GM12878 (cell line): Measurements from ENCODE around the gene AGXT. TPM values are rescaled to one million over a fixed set of nuclear protein-coding genes. Genes with fewer than 3 reads are reported as not detected.

ENCODE experiments used
- ATAC-seq: fragments of 200-7000 bp; cut with Tn5 transposase; 3 replicates; pipeline ENCODE4 v1.9.1; 2020; ENCODE audit warnings: mild to moderate bottlenecking, moderate library complexity
- BruUV-seq: library from RNA; stranded (reverse); fragments of 400-500 nt; replicated peaks from 2 replicates; lab custom pipeline; 2021; lab: Mats Ljungman, UMichigan
- CTCF ChIA-PET: fragments of 300-600 bp; sonication (Branson Sonifier 250); formaldehyde crosslinking; extraction: SDS; loops from one replicate; lab custom pipeline; 2021; ENCODE audit warnings: inconsistent platforms; lab: Yijun Ruan, JAX
- POLR2A ChIA-PET: fragments of 350-600 bp; formaldehyde crosslinking; extraction: SDS; loops from one replicate; lab custom pipeline; 2021; ENCODE audit warnings: inconsistent platforms; lab: Charles Lee
- RAD21 ChIA-PET: fragments of 300-600 bp; sonication (Branson Sonifier 250); formaldehyde crosslinking; loops from one replicate; lab custom pipeline; 2023; ENCODE audit warnings: antibody characterized with exemption; ENCODE audit not compliant: unreplicated experiment; lab: Charles Lee
- SMC1A ChIA-PET: fragments of 300-600 bp; sonication (Branson Sonifier 250); formaldehyde crosslinking; loops from one replicate; lab custom pipeline; 2023; ENCODE audit not compliant: unreplicated experiment, uncharacterized antibody; lab: Charles Lee
- DNase-seq: peaks from one replicate; pipeline ENCODE4 v3.0.0-alpha.2; 2011; ENCODE audit warnings: low read depth, low spot score
- FAIRE-seq: peaks from 3 replicates; lab custom pipeline; 2011; peaks lifted over from hg19 to GRCh38; lab: Jason Lieb, UNC
- H2AFZ ChIP-seq: 2 replicates; pipeline ENCODE4 v1.6.0; 2011; ENCODE audit warnings: low read depth, low read length, control low read depth; ENCODE audit not compliant: control insufficient read depth
- H3K27ac ChIP-seq: 2 replicates; pipeline ENCODE4 v1.5.1; 2011; ENCODE audit warnings: control low read depth; ENCODE audit not compliant: control insufficient read depth, insufficient read depth
- H3K27me3 ChIP-seq, 2 experiments: replicated peaks in 1 of 2; 2 replicates each; pipeline versions ENCODE4 v1.6.0 to v1.6.1; 2011; ENCODE audit warnings: low read length in 1 of 2; ENCODE audit not compliant: control insufficient read depth in 2 of 2, insufficient read depth in 2 of 2
- H3K36me3 ChIP-seq, 2 experiments: 2 replicates each; pipeline ENCODE4 v1.5.1; 2011; ENCODE audit warnings: low read length in 1 of 2; ENCODE audit not compliant: control insufficient read depth in 2 of 2, insufficient read depth in 2 of 2
- H3K4me1 ChIP-seq: 2 replicates; pipeline ENCODE4 v1.6.1; 2011; ENCODE audit warnings: mild to moderate bottlenecking, low read length, moderate library complexity, mixed read lengths; ENCODE audit not compliant: control insufficient read depth, insufficient read depth
- H3K4me2 ChIP-seq: 2 replicates; pipeline ENCODE4 v1.6.0; 2011; ENCODE audit warnings: control low read depth; ENCODE audit not compliant: control insufficient read depth, insufficient read depth
- H3K4me3 ChIP-seq: fragments of 200-600 bp; sonication (generic); 2 replicates; pipeline ENCODE4 v1.5.1; 2016
- H3K79me2 ChIP-seq: 2 replicates; pipeline ENCODE4 v1.6.0; 2011; ENCODE audit warnings: low read length; ENCODE audit not compliant: control insufficient read depth, insufficient read depth
- H3K9ac ChIP-seq: 2 replicates; pipeline ENCODE4 v1.8.0; 2011; ENCODE audit warnings: low read length, control low read depth, mixed read lengths; ENCODE audit not compliant: control insufficient read depth, insufficient read depth
- H3K9me3 ChIP-seq: replicated peaks from 3 replicates; pipeline ENCODE4 v1.5.1; 2011; ENCODE audit warnings: mild to moderate bottlenecking, low read length; ENCODE audit not compliant: control insufficient read depth, insufficient read depth
- H4K20me1 ChIP-seq: 2 replicates; pipeline ENCODE4 v1.6.0; 2011; ENCODE audit not compliant: control insufficient read depth, insufficient read depth
- ETV6 ChIP-seq, 2 experiments: fragments of 450-650 bp in 1 of 2; IDR thresholded peaks in 1 of 2; conservative IDR thresholded peaks in 1 of 2; 2 replicates each; pipeline ENCODE4 v1.6.1; 2014; ENCODE audit warnings: antibody characterized with exemption in 1 of 2, borderline replicate concordance in 1 of 2, low read depth in 1 of 2, mild to moderate bottlenecking in 1 of 2, moderate library complexity in 1 of 2
- FOXM1 ChIP-seq: IDR thresholded peaks from 2 replicates; pipeline ENCODE4 v1.6.1; 2012; ENCODE audit warnings: low read depth, mild to moderate bottlenecking, inconsistent platforms, low read length, moderate library complexity
- IKZF1 ChIP-seq: fragments of 450-650 bp; conservative IDR thresholded peaks from 2 replicates; pipeline ENCODE4 v1.6.1; 2017; ENCODE audit warnings: antibody characterized with exemption, mild to moderate bottlenecking
- NBN ChIP-seq: fragments of 450-650 bp; IDR thresholded peaks from 2 replicates; pipeline ENCODE4 v1.6.1; 2016
- RCOR1 ChIP-seq: conservative IDR thresholded peaks from 2 replicates; pipeline ENCODE4 v1.6.1; 2012; ENCODE audit warnings: low read depth, low read length, improper control_type of control experiment
- SIN3A ChIP-seq: IDR thresholded peaks from 2 replicates; pipeline ENCODE4 v1.6.1; 2012; ENCODE audit warnings: low read depth, low read length, improper control_type of control experiment
- TAF1 ChIP-seq: IDR thresholded peaks from 2 replicates; pipeline ENCODE4 v1.6.1; 2011; ENCODE audit warnings: mild to moderate bottlenecking, low read depth, low read length, borderline replicate concordance
- TCF12 ChIP-seq: IDR thresholded peaks from 2 replicates; pipeline ENCODE4 v1.6.1; 2011; ENCODE audit warnings: low read depth, mild to moderate bottlenecking, low read length
- TCF3 ChIP-seq: IDR thresholded peaks from 2 replicates; pipeline ENCODE4 v1.6.1; 2012; ENCODE audit warnings: low read depth, mild to moderate bottlenecking, low read length, borderline replicate concordance; ENCODE audit not compliant: insufficient read depth
- ZBED1 ChIP-seq: IDR thresholded peaks from 2 replicates; pipeline ENCODE4 v1.6.1; 2016; ENCODE audit warnings: borderline replicate concordance
- ZNF217 ChIP-seq: fragments of 450-650 bp; IDR thresholded peaks from 2 replicates; pipeline ENCODE4 v1.6.1; 2017; ENCODE audit warnings: antibody characterized with exemption, mild to moderate bottlenecking
- WGBS: methylation state at CpG from one replicate; pipeline ENCODE4 v1.1.6; 2016; ENCODE audit warnings: low lambda C conversion rate; ENCODE audit not compliant: insufficient replicate concordance, insufficient coverage; ENCODE audit errors: missing lambda C conversion rate; 5-methylcytosine and 5-hydroxymethylcytosine counted together
- in situ Hi-C: fragments of 300-500 bp; cut with MboI; formaldehyde crosslinking; loops from 9 replicates; pipeline ENCODE4 v1.14.3; 2018; ENCODE audit warnings: mixed read lengths
- intact Hi-C: fragments of 100-400 bp; cut with micrococcal nuclease; formaldehyde crosslinking; loops from one replicate; pipeline ENCODE4 v1.14.2; 2022; ENCODE audit not compliant: unreplicated experiment
- polyA plus RNA-seq, 11 experiments: library from polyadenylated mRNA; depleted of rRNA in 4 of 11; unstranded in 6 of 11; stranded (reverse) in 5 of 11; fragments of >200 nt; fragmentation: Nextera tagmentation in 4 of 11; fragmentation: Illumina TruSeq in 1 of 11; extraction: Ambion mirVana in 4 of 11; extraction: Trizol in 1 of 11; gene quantifications; 1 replicate in 1 of 11; 2 replicates in 10 of 11; pipeline versions ENCODE4 v1.2.1 to v1.2.3, GENCODE V29; 2011 to 2016; ENCODE audit warnings: inconsistent platforms in 2 of 11, missing spikeins in 2 of 11, low read depth in 1 of 11
- total RNA-seq, 4 experiments: library from RNA; depleted of rRNA in 3 of 4; stranded (reverse); fragments of >200 nt in 3 of 4; fragmentation: Illumina TruSeq in 1 of 4; extraction: Trizol in 1 of 4; gene quantifications; 2 replicates each; pipeline versions ENCODE4 v1.2.1 to v1.2.3, GENCODE V29; 2013 to 2021
- TF ChIP-seq, protein P1 (sequence below): fragments of 450-650 bp; IDR thresholded peaks from 2 replicates; pipeline ENCODE4 v1.6.1; 2018; ENCODE audit warnings: borderline replicate concordance, mild to moderate bottlenecking; ENCODE audit not compliant: partially characterized antibody
- TF ChIP-seq, protein P2 (sequence below): IDR thresholded peaks from 2 replicates; pipeline ENCODE4 v1.6.1; 2012; ENCODE audit warnings: mild to moderate bottlenecking, low read depth, low read length
- TF ChIP-seq, protein P3 (sequence below): fragments of 450-650 bp; IDR thresholded peaks from 2 replicates; pipeline ENCODE4 v1.6.1; 2017; ENCODE audit warnings: low read depth, mild to moderate bottlenecking, moderate library complexity

AGXT gene
- total and polyA plus RNA-seq, 10 of the 15 experiments (the other 5 are each of a cell fraction or from before 2014, with no cell fraction given): 0.18 TPM; not detected in 9

DNA sequence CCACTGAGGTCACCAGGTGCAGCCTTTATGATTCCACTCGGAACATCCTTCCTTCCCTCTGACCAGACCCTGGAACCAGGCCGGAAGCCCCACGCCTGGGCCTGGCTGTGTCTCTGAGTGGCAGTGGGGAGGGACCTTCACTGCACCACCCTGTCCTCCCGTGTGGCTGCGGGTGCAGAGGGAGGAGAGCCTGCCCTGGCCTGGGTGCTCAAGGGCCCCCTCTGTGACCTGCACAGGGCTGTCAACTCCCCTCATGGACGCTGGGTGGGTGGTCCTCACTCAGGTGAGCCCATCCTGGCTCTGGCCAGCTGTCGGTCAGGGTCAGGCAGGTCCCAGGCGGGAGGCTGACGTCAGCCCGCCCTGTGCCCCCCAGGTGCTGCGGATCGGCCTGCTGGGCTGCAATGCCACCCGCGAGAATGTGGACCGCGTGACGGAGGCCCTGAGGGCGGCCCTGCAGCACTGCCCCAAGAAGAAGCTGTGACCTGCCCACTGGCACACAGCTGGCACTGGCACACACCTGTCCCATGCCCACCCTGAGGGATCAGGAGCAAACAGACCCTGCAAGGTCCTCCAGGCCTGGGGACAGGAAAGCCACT, 9.8 kb downstream of the AGXT start:
- H3K36me3 ChIP-seq: no peaks in the 10 kb centered on the region
- no peaks in the 10 kb centered on the region for H3K9me3 ChIP-seq
- H3K27me3 ChIP-seq: no peaks in the 10 kb centered on the region; a peak in 1 of 4 replicates
- H4K20me1 ChIP-seq: no peaks in the 10 kb centered on the region
- no peak overlapping the region for H3K4me2 ChIP-seq
- H3K9ac ChIP-seq: no peak overlapping the region
- H3K27ac ChIP-seq: no peak overlapping the region
- no peak overlapping the region for H3K4me3 ChIP-seq
- no TSS peak for BruUV-seq
- ATAC-seq: no peak
- in situ Hi-C loops: no loop called here
- no peak for TF ChIP-seq ZBED1
- TF ChIP-seq, protein P1, sequence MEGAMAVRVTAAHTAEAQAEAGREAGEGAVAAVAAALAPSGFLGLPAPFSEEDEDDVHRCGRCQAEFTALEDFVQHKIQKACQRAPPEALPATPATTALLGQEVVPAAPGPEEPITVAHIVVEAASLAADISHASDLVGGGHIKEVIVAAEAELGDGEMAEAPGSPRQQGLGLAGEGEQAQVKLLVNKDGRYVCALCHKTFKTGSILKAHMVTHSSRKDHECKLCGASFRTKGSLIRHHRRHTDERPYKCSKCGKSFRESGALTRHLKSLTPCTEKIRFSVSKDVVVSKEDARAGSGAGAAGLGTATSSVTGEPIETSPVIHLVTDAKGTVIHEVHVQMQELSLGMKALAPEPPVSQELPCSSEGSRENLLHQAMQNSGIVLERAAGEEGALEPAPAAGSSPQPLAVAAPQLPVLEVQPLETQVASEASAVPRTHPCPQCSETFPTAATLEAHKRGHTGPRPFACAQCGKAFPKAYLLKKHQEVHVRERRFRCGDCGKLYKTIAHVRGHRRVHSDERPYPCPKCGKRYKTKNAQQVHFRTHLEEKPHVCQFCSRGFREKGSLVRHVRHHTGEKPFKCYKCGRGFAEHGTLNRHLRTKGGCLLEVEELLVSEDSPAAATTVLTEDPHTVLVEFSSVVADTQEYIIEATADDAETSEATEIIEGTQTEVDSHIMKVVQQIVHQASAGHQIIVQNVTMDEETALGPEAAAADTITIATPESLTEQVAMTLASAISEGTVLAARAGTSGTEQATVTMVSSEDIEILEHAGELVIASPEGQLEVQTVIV: no peak
- TF ChIP-seq FOXM1: no peak
- no peak for TF ChIP-seq SIN3A
- TF ChIP-seq TAF1: no peak
- TF ChIP-seq RCOR1: no peak
- no peak for TF ChIP-seq ZNF217
- no peak for TF ChIP-seq NBN
- no peak for TF ChIP-seq TCF12
- TF ChIP-seq, protein P2, sequence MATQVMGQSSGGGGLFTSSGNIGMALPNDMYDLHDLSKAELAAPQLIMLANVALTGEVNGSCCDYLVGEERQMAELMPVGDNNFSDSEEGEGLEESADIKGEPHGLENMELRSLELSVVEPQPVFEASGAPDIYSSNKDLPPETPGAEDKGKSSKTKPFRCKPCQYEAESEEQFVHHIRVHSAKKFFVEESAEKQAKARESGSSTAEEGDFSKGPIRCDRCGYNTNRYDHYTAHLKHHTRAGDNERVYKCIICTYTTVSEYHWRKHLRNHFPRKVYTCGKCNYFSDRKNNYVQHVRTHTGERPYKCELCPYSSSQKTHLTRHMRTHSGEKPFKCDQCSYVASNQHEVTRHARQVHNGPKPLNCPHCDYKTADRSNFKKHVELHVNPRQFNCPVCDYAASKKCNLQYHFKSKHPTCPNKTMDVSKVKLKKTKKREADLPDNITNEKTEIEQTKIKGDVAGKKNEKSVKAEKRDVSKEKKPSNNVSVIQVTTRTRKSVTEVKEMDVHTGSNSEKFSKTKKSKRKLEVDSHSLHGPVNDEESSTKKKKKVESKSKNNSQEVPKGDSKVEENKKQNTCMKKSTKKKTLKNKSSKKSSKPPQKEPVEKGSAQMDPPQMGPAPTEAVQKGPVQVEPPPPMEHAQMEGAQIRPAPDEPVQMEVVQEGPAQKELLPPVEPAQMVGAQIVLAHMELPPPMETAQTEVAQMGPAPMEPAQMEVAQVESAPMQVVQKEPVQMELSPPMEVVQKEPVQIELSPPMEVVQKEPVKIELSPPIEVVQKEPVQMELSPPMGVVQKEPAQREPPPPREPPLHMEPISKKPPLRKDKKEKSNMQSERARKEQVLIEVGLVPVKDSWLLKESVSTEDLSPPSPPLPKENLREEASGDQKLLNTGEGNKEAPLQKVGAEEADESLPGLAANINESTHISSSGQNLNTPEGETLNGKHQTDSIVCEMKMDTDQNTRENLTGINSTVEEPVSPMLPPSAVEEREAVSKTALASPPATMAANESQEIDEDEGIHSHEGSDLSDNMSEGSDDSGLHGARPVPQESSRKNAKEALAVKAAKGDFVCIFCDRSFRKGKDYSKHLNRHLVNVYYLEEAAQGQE: no peak
- TF ChIP-seq ETV6 (conservative IDR thresholded peaks at IDR 0.05 in 1 of 2, IDR thresholded peaks at IDR 0.05 in 1 of 2; ENCODE audit: borderline replicate concordance in 1 of 2, low read depth in 1 of 2): no peak
- no peak for TF ChIP-seq IKZF1
- no peak for TF ChIP-seq TCF3
- TF ChIP-seq, protein P3, sequence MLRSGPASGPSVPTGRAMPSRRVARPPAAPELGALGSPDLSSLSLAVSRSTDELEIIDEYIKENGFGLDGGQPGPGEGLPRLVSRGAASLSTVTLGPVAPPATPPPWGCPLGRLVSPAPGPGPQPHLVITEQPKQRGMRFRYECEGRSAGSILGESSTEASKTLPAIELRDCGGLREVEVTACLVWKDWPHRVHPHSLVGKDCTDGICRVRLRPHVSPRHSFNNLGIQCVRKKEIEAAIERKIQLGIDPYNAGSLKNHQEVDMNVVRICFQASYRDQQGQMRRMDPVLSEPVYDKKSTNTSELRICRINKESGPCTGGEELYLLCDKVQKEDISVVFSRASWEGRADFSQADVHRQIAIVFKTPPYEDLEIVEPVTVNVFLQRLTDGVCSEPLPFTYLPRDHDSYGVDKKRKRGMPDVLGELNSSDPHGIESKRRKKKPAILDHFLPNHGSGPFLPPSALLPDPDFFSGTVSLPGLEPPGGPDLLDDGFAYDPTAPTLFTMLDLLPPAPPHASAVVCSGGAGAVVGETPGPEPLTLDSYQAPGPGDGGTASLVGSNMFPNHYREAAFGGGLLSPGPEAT: no peak
- TF ChIP-seq, all 136 proteins: peak for 0
- no peaks in the 10 kb centered on the region for H3K79me2 ChIP-seq
- ChIA-PET CTCF (no interaction called here), POLR2A (no interaction called here), RAD21 (no interaction called here), SMC1A (no interaction called here)
- DNase-seq: no peak
- H3K4me1 ChIP-seq: no peaks in the 10 kb centered on the region
- H2AFZ ChIP-seq: no peak overlapping the region
- intact Hi-C loops: no loop called here
- no peak for FAIRE-seq
- 45% methylated on average over 18 of the region's 18 CpGs for WGBS
